ENCODE data around the gene MAP1LC3A.
A peak's percentile ranks its signal among the peaks of the same experiment; 100 is the strongest.

MAP1LC3A gene

GRCh38 chr20:34578521-34578920 lies 20.0 kb downstream of the MAP1LC3A start:
- no peaks in the 10 kb centered on the region for H3K27me3 ChIP-seq

GRCh38 chr20:34579191-34579978 lies 20.9 kb downstream of the MAP1LC3A start:
- Histone ChIP-seq H3K9me3 (no peaks in the 10 kb centered on the region), H3K27me3 (no peaks in the 10 kb centered on the region), H3K36me3 (no peaks in the 10 kb centered on the region), H3K4me1 (no peaks in the 10 kb centered on the region), H3K4me3 (ENCODE audit: low read depth, low read length) (no peak overlapping the region)
- DNase-seq = peak; percentile 68
- peak; percentile 63 for TF ChIP-seq CTCF (IDR thresholded peaks at IDR 0.05; ENCODE audit: low read depth, low read length)

More at GRCh38 chr20:34578521-34578920, 20.0 kb downstream of the MAP1LC3A start:
- no peak for TF ChIP-seq CTCF (IDR thresholded peaks at IDR 0.05; ENCODE audit: low read depth, low read length)
- DNase-seq = no peak
- Histone ChIP-seq H3K4me1 (no peaks in the 10 kb centered on the region), H3K36me3 (no peaks in the 10 kb centered on the region), H3K9me3 (no peaks in the 10 kb centered on the region), H3K4me3 (ENCODE audit: low read depth, low read length) (no peak overlapping the region)

- no peaks in the 10 kb centered on the region for H3K9me3 ChIP-seq
- DNase-seq = no peak
- TF ChIP-seq CTCF (IDR thresholded peaks at IDR 0.05; ENCODE audit: low read depth, low read length) = no peak
- no peaks in the 10 kb centered on the region for H3K4me1 ChIP-seq
- no peak overlapping the region for H3K4me3 ChIP-seq (ENCODE audit: low read depth, low read length)
- H3K36me3 ChIP-seq = no peaks in the 10 kb centered on the region; the same call in 1 of the 2 replicates
- H3K27me3 ChIP-seq = no peaks in the 10 kb centered on the region
Observed at GRCh38 chr20:34579979-34580940, 21.7 kb downstream of the MAP1LC3A start.

GRCh38 chr20:34581341-34582184 lies 23.0 kb downstream of the MAP1LC3A start:
- Histone ChIP-seq H3K4me1 (no peaks in the 10 kb centered on the region), H3K9me3 (no peaks in the 10 kb centered on the region), H3K27me3 (no peaks in the 10 kb centered on the region), H3K4me3 (ENCODE audit: low read depth, low read length) (no peak overlapping the region), H3K36me3 (no peaks in the 10 kb centered on the region; the same call in 1 of the 2 replicates)
- no peak for TF ChIP-seq CTCF (IDR thresholded peaks at IDR 0.05; ENCODE audit: low read depth, low read length)
- DNase-seq = no peak

GRCh38 chr20:34582221-34582620 lies 23.7 kb downstream of the MAP1LC3A start:
- H3K4me3 ChIP-seq (ENCODE audit: low read depth, low read length) = no peak overlapping the region
- H3K9me3 ChIP-seq = no peaks in the 10 kb centered on the region
- H3K27me3 ChIP-seq = no peaks in the 10 kb centered on the region
- no peaks in the 10 kb centered on the region for H3K4me1 ChIP-seq
- no peaks in the 10 kb centered on the region; the same call in 1 of the 2 replicates for H3K36me3 ChIP-seq
- TF ChIP-seq CTCF (IDR thresholded peaks at IDR 0.05; ENCODE audit: low read depth, low read length) = no peak
- no peak for DNase-seq
